Panc1 (cell line): ENCODE data around the gene RSAD1.

Source experiments
- POLR2AphosphoS5 ChIP-seq: IDR thresholded peaks from 2 replicates; pipeline ENCODE4 v1.6.1; 2012; ENCODE audit warnings: mild to moderate bottlenecking, low read depth, low read length, moderate library complexity
- REST ChIP-seq, 2 experiments: IDR thresholded peaks; 2 replicates each; pipeline ENCODE4 v1.6.1; 2011 to 2012; ENCODE audit warnings: low read depth in 2 of 2, control low read depth in 1 of 2, low read length in 1 of 2, mild to moderate bottlenecking in 1 of 2, moderate library complexity in 1 of 2; ENCODE audit not compliant: insufficient read depth in 1 of 2
- TCF7L2 ChIP-seq: IDR thresholded peaks from 2 replicates; pipeline ENCODE4 v1.6.1; 2011; ENCODE audit warnings: mild to moderate bottlenecking, low read depth, low read length, inconsistent platforms
- TF ChIP-seq, protein P1 (sequence below): fragments of 450-650 bp; IDR thresholded peaks from 2 replicates; pipeline ENCODE4 v1.5.1; 2017; ENCODE audit warnings: mild to moderate bottlenecking

DNA sequence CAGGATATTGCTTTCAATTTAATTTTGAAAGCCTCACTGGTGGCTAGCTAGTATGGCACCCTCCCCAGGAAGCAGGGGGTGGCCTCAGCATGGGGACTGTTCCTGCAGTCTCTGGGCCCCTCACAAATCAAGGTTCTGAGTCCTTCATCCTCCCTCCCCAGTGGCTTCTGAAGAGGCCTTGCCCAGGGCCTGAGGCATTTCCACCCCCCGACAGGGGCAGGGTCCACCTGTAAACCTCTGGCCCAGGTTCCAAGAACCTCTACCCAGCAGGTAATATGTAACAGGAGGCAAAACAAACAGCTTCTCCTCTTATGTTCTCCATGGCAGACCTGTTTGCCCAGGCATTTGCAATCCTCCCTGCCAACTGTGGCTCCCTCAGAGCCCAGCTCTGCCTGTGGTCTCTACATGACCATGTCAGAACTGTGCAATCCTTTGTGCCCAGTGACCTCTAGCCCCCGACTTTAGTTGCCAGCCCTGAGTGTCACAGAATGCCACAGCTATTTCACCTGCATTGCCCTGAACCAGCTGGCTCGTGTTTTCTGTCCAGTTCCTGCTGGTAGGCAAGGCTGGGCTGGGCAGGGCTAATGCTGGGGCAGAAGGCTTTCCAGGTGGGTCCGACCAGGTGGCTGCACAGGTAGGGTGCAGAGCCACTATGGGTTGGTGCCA, 38.4 kb upstream of the RSAD1 start:
- TF ChIP-seq, protein P1, sequence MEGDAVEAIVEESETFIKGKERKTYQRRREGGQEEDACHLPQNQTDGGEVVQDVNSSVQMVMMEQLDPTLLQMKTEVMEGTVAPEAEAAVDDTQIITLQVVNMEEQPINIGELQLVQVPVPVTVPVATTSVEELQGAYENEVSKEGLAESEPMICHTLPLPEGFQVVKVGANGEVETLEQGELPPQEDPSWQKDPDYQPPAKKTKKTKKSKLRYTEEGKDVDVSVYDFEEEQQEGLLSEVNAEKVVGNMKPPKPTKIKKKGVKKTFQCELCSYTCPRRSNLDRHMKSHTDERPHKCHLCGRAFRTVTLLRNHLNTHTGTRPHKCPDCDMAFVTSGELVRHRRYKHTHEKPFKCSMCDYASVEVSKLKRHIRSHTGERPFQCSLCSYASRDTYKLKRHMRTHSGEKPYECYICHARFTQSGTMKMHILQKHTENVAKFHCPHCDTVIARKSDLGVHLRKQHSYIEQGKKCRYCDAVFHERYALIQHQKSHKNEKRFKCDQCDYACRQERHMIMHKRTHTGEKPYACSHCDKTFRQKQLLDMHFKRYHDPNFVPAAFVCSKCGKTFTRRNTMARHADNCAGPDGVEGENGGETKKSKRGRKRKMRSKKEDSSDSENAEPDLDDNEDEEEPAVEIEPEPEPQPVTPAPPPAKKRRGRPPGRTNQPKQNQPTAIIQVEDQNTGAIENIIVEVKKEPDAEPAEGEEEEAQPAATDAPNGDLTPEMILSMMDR: no peak
- TF ChIP-seq POLR2AphosphoS5: no peak
- TF ChIP-seq TCF7L2: no peak
- no peak for TF ChIP-seq REST (IDR thresholded peaks at IDR 0.05; ENCODE audit: insufficient read depth in 1 of 2, low read depth in 2 of 2, low read length in 1 of 2)
